ENCODE results near the gene ARHGEF16.

Gene ARHGEF16

DNA sequence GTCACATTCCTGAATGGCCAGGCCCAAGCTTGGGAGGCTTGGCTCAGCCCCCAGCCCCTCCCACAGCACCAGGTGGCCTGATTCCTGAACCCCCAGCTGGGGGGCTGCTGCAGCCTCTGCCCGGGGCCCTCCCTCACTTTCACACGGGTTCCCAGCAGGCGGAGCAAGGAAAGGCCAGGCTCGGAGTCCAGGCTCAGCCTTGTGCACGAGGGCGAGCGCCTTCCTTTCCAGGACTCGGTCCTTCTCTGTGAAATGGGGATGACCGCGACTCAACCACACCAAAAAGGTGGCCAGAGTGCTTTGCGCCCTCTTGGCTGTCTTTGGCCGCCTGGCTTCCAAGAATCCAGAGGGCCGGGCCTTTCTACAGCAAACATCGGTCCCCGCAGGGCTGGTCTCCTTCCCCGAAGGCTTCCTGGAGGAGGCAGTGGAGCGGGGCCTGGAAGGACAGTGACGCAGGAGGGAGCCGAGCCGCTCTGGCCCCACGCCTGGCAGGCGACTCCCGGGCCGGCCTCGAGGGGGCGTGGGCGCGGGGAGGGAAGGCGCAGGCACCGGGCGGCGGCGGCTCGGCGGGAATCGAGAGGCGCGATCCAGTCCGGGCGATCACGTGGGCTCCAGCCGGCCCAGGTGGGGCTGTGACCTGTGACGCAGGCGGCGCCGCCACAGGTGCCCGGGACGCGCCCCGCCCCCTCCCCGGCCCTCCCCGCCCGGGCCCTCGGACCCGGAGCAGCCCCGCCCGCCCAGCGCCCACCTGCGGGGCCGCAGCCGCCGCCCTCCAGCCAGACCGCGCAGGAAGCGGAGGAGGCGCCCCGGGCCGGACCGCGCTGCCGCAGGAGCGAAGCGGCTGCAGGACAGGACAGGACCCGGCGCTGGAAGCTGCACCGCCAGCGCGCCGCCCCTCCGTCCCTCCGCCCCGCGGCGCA is at the start of gene ARHGEF16:
TSS of gene ARHGEF16 (plus strand) at position 775 of the 920 bp plus-strand sequence. CDS start 8,420 bp downstream, outside the sequence.
- Histone ChIP-seq H3K4me3 (ENCODE audit: low read depth, low read length) (peak within 1 kb of the TSS; percentile 56), H3K36me3 (ENCODE audit: control insufficient read depth in 2 of 2, insufficient read depth in 1 of 2, low read length in 2 of 2) (no peaks in the 10 kb centered on the region), H3K4me1 (ENCODE audit: control insufficient read depth, insufficient read depth, low read length) (no peaks in the 10 kb centered on the region), H3K27ac (ENCODE audit: extremely low read depth, low read depth, low read length) (peak within 1 kb of the TSS; percentile 51; the same call in 1 of the 2 replicates), H3K9me3 (ENCODE audit: control insufficient read depth, insufficient read depth, low read depth, low read length) (no peaks in the 10 kb centered on the region)
- ChIA-PET POLR2A (interaction anchor here (1.2 to 1.5 kb wide), 3 partner anchors 17 to 29 kb away, joined by 3 to 5 read pairs (median 5); no protein-coding TSS in a partner anchor), CTCF (interaction anchor here (0.6 to 2.8 kb wide), 25 partner anchors 8 to 429 kb away, joined by 3 to 67 read pairs (median 6); partner anchors contain the start of gene TP73)
- TF ChIP-seq ZNF423 (tag by site-specific recombination; IDR thresholded peaks at IDR 0.05): 0 out of 2 replicates have a peak, but pooled peaks have one; percentile 39
- peak; percentile 38; the same call in 1 of the 2 replicates for TF ChIP-seq ZBTB20 (tag by site-specific recombination; IDR thresholded peaks at IDR 0.05)
- TF ChIP-seq GLI4 (tag by site-specific recombination; IDR thresholded peaks at IDR 0.05): peak; percentile 99
- TF ChIP-seq, protein P1, sequence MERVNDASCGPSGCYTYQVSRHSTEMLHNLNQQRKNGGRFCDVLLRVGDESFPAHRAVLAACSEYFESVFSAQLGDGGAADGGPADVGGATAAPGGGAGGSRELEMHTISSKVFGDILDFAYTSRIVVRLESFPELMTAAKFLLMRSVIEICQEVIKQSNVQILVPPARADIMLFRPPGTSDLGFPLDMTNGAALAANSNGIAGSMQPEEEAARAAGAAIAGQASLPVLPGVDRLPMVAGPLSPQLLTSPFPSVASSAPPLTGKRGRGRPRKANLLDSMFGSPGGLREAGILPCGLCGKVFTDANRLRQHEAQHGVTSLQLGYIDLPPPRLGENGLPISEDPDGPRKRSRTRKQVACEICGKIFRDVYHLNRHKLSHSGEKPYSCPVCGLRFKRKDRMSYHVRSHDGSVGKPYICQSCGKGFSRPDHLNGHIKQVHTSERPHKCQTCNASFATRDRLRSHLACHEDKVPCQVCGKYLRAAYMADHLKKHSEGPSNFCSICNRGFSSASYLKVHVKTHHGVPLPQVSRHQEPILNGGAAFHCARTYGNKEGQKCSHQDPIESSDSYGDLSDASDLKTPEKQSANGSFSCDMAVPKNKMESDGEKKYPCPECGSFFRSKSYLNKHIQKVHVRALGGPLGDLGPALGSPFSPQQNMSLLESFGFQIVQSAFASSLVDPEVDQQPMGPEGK (tag by site-specific recombination; IDR thresholded peaks at IDR 0.05): peak; percentile 18; the same call in 1 of the 2 replicates
- TF ChIP-seq, protein P2, sequence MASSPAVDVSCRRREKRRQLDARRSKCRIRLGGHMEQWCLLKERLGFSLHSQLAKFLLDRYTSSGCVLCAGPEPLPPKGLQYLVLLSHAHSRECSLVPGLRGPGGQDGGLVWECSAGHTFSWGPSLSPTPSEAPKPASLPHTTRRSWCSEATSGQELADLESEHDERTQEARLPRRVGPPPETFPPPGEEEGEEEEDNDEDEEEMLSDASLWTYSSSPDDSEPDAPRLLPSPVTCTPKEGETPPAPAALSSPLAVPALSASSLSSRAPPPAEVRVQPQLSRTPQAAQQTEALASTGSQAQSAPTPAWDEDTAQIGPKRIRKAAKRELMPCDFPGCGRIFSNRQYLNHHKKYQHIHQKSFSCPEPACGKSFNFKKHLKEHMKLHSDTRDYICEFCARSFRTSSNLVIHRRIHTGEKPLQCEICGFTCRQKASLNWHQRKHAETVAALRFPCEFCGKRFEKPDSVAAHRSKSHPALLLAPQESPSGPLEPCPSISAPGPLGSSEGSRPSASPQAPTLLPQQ (tag by site-specific recombination; IDR thresholded peaks at IDR 0.05): peak; percentile 63; the same call in 1 of the 2 replicates
- peak; percentile 31 for TF ChIP-seq ZIC2 (tag by site-specific recombination; IDR thresholded peaks at IDR 0.05)
- TF ChIP-seq, protein P3, sequence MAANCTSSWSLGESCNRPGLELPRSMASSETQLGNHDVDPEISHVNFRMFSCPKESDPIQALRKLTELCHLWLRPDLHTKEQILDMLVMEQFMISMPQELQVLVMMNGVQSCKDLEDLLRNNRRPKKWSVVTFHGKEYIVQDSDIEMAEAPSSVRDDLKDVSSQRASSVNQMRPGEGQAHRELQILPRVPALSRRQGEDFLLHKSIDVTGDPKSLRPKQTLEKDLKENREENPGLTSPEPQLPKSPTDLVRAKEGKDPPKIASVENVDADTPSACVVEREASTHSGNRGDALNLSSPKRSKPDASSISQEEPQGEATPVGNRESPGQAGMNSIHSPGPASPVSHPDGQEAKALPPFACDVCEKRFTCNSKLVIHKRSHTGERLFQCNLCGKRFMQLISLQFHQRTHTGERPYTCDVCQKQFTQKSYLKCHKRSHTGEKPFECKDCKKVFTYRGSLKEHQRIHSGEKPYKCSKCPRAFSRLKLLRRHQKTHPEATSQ (tag by site-specific recombination; IDR thresholded peaks at IDR 0.05): 0 out of 2 replicates have a peak, but pooled peaks have one; percentile 25
- peak; percentile 11 for TF ChIP-seq GLIS2 (tag by site-specific recombination; IDR thresholded peaks at IDR 0.05)
- TF ChIP-seq ZNF133 (tag by site-specific recombination; IDR thresholded peaks at IDR 0.05): no peak
- TF ChIP-seq, protein P4, sequence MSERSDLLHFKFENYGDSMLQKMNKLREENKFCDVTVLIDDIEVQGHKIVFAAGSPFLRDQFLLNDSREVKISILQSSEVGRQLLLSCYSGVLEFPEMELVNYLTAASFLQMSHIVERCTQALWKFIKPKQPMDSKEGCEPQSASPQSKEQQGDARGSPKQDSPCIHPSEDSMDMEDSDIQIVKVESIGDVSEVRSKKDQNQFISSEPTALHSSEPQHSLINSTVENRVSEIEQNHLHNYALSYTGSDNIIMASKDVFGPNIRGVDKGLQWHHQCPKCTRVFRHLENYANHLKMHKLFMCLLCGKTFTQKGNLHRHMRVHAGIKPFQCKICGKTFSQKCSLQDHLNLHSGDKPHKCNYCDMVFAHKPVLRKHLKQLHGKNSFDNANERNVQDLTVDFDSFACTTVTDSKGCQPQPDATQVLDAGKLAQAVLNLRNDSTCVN (tag by site-specific recombination; optimal IDR thresholded peaks at IDR 0.05): peak; percentile 54
- TF ChIP-seq ZFP69B (tag by site-specific recombination; IDR thresholded peaks at IDR 0.05): 0 out of 2 replicates have a peak, but pooled peaks have one; percentile 48
- TF ChIP-seq GLIS1 (tag by site-specific recombination; IDR thresholded peaks at IDR 0.05): peak; percentile 57
- peak; percentile 35; the same call in 1 of the 2 replicates for TF ChIP-seq ZNF223 (tag by site-specific recombination; IDR thresholded peaks at IDR 0.05)
- TF ChIP-seq ZNF561 (tag by site-specific recombination; IDR thresholded peaks at IDR 0.05; ENCODE audit: borderline replicate concordance): peak; percentile 59; the same call in 1 of the 2 replicates
- TF ChIP-seq ZNF366 (tag by site-specific recombination; conservative IDR thresholded peaks at IDR 0.05): no peak
- TF ChIP-seq ZNF324 (tag by site-specific recombination; IDR thresholded peaks at IDR 0.05): peak; percentile 66; the same call in 1 of the 2 replicates
- TF ChIP-seq BCL11A (tag by site-specific recombination; IDR thresholded peaks at IDR 0.05; ENCODE audit: low read depth): 0 out of 2 replicates have a peak, but pooled peaks have one; percentile 8
- TF ChIP-seq SCRT2 (tag by site-specific recombination; IDR thresholded peaks at IDR 0.05): peak; percentile 23; the same call in 1 of the 2 replicates
- TF ChIP-seq SCRT1 (tag by site-specific recombination; IDR thresholded peaks at IDR 0.05; ENCODE audit: borderline replicate concordance): no peak
- TF ChIP-seq ZNF121 (tag by site-specific recombination; IDR thresholded peaks at IDR 0.05): peak; percentile 45; the same call in 1 of the 2 replicates
- TF ChIP-seq, protein P5, sequence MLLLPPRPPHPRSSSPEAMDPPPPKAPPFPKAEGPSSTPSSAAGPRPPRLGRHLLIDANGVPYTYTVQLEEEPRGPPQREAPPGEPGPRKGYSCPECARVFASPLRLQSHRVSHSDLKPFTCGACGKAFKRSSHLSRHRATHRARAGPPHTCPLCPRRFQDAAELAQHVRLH (tag by site-specific recombination; IDR thresholded peaks at IDR 0.05): peak; percentile 68
- TF ChIP-seq, protein P6, sequence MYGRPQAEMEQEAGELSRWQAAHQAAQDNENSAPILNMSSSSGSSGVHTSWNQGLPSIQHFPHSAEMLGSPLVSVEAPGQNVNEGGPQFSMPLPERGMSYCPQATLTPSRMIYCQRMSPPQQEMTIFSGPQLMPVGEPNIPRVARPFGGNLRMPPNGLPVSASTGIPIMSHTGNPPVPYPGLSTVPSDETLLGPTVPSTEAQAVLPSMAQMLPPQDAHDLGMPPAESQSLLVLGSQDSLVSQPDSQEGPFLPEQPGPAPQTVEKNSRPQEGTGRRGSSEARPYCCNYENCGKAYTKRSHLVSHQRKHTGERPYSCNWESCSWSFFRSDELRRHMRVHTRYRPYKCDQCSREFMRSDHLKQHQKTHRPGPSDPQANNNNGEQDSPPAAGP (tag by site-specific recombination; IDR thresholded peaks at IDR 0.05): peak; percentile 70
- no peak for TF ChIP-seq MYNN (tag by site-specific recombination; IDR thresholded peaks at IDR 0.05; ENCODE audit: borderline replicate concordance)
- TF ChIP-seq, protein P7, sequence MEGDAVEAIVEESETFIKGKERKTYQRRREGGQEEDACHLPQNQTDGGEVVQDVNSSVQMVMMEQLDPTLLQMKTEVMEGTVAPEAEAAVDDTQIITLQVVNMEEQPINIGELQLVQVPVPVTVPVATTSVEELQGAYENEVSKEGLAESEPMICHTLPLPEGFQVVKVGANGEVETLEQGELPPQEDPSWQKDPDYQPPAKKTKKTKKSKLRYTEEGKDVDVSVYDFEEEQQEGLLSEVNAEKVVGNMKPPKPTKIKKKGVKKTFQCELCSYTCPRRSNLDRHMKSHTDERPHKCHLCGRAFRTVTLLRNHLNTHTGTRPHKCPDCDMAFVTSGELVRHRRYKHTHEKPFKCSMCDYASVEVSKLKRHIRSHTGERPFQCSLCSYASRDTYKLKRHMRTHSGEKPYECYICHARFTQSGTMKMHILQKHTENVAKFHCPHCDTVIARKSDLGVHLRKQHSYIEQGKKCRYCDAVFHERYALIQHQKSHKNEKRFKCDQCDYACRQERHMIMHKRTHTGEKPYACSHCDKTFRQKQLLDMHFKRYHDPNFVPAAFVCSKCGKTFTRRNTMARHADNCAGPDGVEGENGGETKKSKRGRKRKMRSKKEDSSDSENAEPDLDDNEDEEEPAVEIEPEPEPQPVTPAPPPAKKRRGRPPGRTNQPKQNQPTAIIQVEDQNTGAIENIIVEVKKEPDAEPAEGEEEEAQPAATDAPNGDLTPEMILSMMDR (tag by site-specific recombination; IDR thresholded peaks at IDR 0.05): peak; percentile 68; the same call in 1 of the 2 replicates
- TF ChIP-seq ZBTB8A (tag by site-specific recombination; IDR thresholded peaks at IDR 0.05): peak; percentile 86
- TF ChIP-seq ZNF335 (tag by site-specific recombination; conservative IDR thresholded peaks at IDR 0.05): peak; percentile 77
- peak; percentile 12; the same call in 1 of the 2 replicates for TF ChIP-seq ZNF76 (tag by site-specific recombination; IDR thresholded peaks at IDR 0.05; ENCODE audit: borderline replicate concordance, low read depth)
